GM19397 (cell line): ENCODE data around the gene C5orf24.
"Not testable (repeated sequence)": the region's sequence is repeated elsewhere in the genome, so short reads cannot be mapped to it uniquely, and the experiment has no call there.

Source experiments
- ATAC-seq: cut with Tn5 transposase; IDR thresholded peaks from one replicate; pipeline ENCODE4 v1.9.1; 2021; ENCODE audit warnings: mild to moderate bottlenecking, moderate library complexity; ENCODE audit not compliant: unreplicated experiment

The C5orf24 gene

GRCh38 chr5:134845852-134846640 is at the start of gene C5orf24:
C5orf24 (plus strand) TSS chr5:134845968; CDS start chr5:134854901, 8,933 bp downstream.
- peak; percentile 93 for ATAC-seq

GRCh38 chr5:134798468-134798867 is 47.3 kb upstream of the C5orf24 start:
- no peak for ATAC-seq

GRCh38 chr5:134803821-134804220 is 41.9 kb upstream of the C5orf24 start:
- ATAC-seq, result no peak

- no peak for ATAC-seq
Observed at GRCh38 chr5:134813407-134813806, 32.4 kb upstream of the C5orf24 start.

GRCh38 chr5:134813827-134814226 is 31.9 kb upstream of the C5orf24 start:
- no peak for ATAC-seq

- no peak for ATAC-seq
Observed at GRCh38 chr5:134817006-134817405, 28.8 kb upstream of the C5orf24 start.

GRCh38 chr5:134818776-134819175 is 27.0 kb upstream of the C5orf24 start:
- no peak for ATAC-seq

GRCh38 chr5:134819407-134819963 is 26.3 kb upstream of the C5orf24 start:
- ATAC-seq, result no peak

- ATAC-seq, result no peak
Observed at GRCh38 chr5:134821841-134822240, 23.9 kb upstream of the C5orf24 start.

GRCh38 chr5:134824681-134825080 is 21.1 kb upstream of the C5orf24 start:
- no peak for ATAC-seq

- ATAC-seq, result no peak
Observed at GRCh38 chr5:134825212-134825611, 20.6 kb upstream of the C5orf24 start.

GRCh38 chr5:134833340-134834032 is 12.3 kb upstream of the C5orf24 start:
- no peak for ATAC-seq

GRCh38 chr5:134835623-134836022 is 10.1 kb upstream of the C5orf24 start:
- no peak for ATAC-seq

- no peak for ATAC-seq
Observed at GRCh38 chr5:134837530-134838181, 8.1 kb upstream of the C5orf24 start.

- not testable (repeated sequence) for ATAC-seq
Observed at GRCh38 chr5:134838361-134838760, 7.4 kb upstream of the C5orf24 start.

- no peak for ATAC-seq
Observed at GRCh38 chr5:134840811-134841210, 5.0 kb upstream of the C5orf24 start.

- ATAC-seq, result no peak
Observed at GRCh38 chr5:134844252-134844651, 1.5 kb upstream of the C5orf24 start.

- no peak for ATAC-seq
Observed at GRCh38 chr5:134845335-134845851, 375 bp upstream of the C5orf24 start.

- no peak for ATAC-seq
Observed at GRCh38 chr5:134846641-134846960, 833 bp downstream of the C5orf24 start.

GRCh38 chr5:134849434-134849933 is 3.7 kb downstream of the C5orf24 start:
- ATAC-seq, result not testable (repeated sequence)

GRCh38 chr5:134851307-134851923 is 5.6 kb downstream of the C5orf24 start:
- no peak for ATAC-seq
